ENCODE results near the gene HABP4.

HABP4 gene

GRCh38 chr9:96522366-96522765 is 72.4 kb downstream of the HABP4 start:
- no peak for DNase-seq (ENCODE audit: low spot score)

GRCh38 chr9:96523374-96523773 is 73.4 kb downstream of the HABP4 start:
- DNase-seq (ENCODE audit: low spot score): no peak

GRCh38 chr9:96524045-96524444 is 74.1 kb downstream of the HABP4 start:
- DNase-seq (ENCODE audit: low spot score): no peak

DNA sequence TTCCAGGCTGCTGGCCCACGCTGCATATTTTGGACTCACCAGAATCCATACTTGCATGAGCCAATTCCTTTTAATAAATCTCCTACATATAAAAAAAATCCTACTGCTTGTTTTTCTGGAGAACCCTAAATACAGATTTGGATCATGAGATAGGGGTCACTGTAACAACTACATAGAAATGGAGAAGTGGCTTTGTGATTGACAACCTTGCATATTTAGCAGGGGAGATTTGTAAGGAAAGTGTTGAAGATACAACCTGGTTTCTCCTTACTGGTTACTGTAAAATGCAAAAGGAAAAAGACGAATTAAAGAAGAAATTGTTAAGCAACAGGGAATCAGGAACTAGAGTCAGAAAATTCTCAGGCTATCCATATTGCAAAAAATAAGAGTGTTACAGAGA is 74.8 kb downstream of the HABP4 start:
- DNase-seq (ENCODE audit: low spot score): no peak

GRCh38 chr9:96532173-96532572 is 82.2 kb downstream of the HABP4 start:
- no peak for DNase-seq (ENCODE audit: low spot score)

- no peak for DNase-seq (ENCODE audit: low spot score)
These were observed 90.1 kb downstream of the HABP4 start for GRCh38 chr9:96540106-96540505.
